HS-27A (cell line): ENCODE results near the gene CAPG.

Experiments
- DNase-seq: peaks from one replicate; pipeline ENCODE4 v3.0.0-alpha.2; 2012; ENCODE audit warnings: low read depth, missing footprints

Gene CAPG

GRCh38 chr2:85356186-85356585 is 54.0 kb downstream of the CAPG start:
- DNase-seq: no peak

GRCh38 chr2:85355521-85355920 is 54.6 kb downstream of the CAPG start:
- no peak for DNase-seq

DNA sequence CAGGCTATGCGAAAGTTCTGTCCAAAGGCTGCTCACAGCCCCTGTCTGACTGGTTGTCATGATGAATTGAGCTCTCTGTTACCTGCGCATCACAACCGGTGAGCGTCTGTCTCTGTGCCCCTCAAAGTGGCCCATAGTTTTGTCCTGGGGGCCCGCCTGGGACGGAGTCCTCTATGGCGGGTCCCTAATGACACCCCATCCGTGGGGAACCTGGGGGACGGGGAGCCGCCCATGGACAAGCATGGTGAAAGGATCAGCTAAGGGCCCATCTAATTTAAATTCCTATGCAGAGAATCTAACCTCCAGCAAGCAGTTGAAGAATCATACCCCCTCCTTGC is 55.1 kb downstream of the CAPG start:
- peak; percentile 12 for DNase-seq

- peak; percentile 100 for DNase-seq
Observed at GRCh38 chr2:85354286-85355072, 55.7 kb downstream of the CAPG start, which contains the start of the genes ELMOD3 and RETSAT. Gene ELMOD3 (plus strand): TSS chr2:85354769. CDS start chr2:85357199, 2,430 bp downstream. Gene RETSAT (minus strand): TSS chr2:85354528. CDS start chr2:85354507, 21 bp downstream.

GRCh38 chr2:85353876-85354285 is 56.3 kb downstream of the CAPG start:
- DNase-seq: peak; percentile 26

DNA sequence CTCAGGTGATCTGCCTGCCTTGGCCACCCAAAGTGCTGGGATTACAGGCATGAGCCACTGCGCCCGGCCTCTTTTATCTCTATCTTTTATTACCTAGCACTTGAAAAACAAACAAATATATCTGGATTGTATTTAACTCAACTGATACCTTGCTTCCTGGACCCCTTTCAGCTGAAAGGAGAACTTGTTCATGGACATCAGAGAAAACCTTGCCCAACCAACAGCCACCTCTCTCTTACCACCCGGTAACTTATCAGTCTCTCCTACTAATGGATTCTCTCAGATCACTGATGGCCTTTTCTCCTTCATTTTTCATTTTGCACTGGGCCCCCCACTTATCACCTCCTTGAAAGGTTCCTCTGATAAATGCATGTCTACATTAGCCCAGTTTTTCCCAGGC is 62.6 kb downstream of the CAPG start:
- no peak for DNase-seq
